MV-4-11 (cell line): ENCODE measurements around the gene CKB.
"Not testable (repeated sequence)": the region's sequence is repeated elsewhere in the genome, so short reads cannot be mapped to it uniquely, and the experiment has no call there.

Source experiments
- DNase-seq: peaks from one replicate; lab custom pipeline; 2025; lab: John Stamatoyannopoulos, UW

Gene CKB

DNA sequence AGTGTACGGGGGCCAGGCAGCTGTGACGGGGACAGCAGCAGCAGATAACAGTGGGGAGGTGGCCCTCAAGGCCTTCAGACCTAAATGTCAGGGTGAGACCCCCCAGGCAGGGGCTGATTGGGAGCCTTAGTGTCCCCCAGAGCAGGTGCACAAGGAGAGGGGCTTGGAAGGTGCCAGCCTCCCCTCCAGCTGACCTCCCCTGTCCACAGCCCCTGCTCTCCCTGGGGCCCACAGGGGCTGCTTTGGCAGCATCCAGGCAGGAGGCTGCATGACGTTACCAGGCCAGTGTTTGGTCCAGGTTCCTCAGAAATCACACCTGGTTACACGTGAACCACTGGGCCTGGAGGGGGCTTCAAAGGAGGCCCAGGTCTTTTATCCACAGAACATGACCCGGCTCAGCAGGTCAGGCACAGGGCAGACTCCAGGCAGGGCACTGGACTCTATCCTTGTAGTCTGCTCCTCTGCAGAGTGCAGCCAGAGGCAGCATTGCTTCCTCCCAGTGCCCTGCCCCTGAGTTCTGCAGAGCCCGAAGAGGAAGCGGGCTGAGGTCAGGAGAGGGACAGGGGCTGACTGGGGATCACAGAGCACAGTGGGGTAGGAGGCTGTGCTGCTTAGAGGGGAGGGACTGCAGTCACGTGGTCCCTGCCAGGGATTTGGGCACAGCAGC, 3.8 kb upstream of the CKB start:
- DNase-seq: peak; percentile 77

DNA sequence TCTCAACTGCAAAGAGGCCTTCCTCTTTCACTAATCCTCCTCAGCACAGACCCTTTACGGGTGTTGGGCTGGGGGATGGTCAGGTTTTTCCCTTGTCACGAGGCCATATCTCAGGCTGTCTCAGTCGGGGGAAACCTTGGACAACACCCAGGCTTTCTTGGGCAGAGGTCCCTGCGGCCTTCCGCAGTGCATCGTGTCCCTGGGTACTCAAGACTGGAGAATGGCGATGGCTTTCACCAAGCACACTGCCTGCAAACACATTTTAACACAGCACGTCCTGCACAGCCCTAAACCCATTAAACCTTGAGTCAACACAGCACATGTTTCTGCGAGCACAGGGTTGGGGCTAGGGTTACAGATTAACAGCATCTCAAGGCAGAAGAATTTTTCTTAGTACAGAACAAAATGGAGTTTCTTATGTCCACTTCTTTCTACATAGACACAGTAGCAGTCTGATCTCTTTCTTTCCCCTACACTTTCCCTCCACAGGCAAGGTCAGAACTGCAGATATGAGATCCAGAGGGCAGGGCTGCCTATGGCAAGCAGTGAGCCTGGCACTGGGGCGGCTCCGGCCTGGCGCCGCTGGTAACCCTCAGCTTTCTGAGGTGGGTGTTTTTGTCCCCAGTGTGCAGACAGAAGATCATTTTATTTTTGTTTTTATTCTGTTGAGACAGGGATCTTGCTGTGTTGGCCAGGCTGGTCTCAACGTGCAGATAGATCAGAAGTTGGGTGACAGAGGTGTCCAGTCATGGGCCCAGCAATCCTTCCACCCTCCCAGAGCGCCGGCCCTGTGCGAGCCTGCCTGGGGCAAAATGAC, 3.0 kb upstream of the CKB start:
- peak; percentile 22 for DNase-seq

DNA sequence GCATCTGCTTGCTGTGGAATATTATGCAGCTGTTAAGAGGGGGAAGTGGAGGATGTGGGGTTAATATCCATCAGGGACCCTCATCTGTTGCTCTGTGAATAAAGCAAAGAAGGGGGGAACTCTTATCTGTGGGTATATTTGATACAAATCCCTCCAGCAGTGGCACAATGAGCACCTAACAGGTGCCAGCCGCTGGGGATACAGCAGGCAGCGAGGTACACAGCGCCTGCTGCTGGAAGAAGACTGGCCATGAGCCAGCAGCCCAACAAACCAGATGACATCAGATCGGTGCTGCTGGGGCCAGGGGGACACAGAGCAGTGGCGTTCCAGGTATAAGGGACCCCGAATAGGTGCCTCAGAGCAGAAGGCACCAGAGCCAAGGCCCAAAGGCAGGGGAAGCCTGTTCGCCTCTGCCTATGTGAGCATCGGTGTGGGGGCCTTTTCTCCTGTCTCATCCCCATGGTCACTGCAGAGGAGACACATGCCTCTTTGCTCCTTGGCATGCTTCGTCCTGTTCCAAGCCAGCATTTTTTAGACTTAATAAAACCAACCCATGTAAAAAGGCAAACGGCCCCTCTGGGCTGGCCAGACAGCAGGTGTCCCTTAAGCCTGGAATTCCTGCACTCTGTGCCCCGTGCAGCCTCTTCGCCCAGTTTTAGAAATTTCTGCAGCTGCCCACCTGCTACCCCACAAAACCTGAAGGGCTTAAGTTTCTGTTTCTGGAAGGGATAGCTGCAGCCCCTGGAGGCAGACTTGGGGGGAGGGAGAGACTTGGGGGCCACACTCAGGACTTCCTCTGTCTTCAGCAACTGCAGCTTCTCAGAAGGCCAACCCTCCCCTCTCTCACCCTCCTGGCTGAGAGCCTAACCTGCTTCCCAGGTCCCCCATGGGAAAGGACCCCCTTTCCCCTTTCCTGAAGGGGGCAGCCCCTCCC, 1.6 kb upstream of the CKB start:
- no peak for DNase-seq

DNA sequence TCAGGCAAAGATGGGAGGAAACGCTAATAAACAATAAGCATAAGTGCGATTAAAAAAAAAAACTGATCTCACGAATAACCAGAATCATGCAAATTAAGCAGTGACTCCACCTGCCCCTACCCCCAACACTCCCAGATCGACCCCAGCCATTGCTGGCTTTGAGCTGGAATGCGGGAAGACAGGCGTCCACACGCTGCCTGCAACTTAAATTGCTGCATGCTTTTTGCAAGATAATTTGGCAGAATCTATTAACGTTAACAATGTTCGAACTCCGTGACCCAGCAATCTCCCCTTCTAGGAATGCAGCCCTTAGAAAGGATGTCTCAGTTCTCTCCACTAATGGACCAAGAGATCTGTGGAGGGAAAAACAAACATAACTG, 935 bp upstream of the CKB start:
- no peak for DNase-seq

DNA sequence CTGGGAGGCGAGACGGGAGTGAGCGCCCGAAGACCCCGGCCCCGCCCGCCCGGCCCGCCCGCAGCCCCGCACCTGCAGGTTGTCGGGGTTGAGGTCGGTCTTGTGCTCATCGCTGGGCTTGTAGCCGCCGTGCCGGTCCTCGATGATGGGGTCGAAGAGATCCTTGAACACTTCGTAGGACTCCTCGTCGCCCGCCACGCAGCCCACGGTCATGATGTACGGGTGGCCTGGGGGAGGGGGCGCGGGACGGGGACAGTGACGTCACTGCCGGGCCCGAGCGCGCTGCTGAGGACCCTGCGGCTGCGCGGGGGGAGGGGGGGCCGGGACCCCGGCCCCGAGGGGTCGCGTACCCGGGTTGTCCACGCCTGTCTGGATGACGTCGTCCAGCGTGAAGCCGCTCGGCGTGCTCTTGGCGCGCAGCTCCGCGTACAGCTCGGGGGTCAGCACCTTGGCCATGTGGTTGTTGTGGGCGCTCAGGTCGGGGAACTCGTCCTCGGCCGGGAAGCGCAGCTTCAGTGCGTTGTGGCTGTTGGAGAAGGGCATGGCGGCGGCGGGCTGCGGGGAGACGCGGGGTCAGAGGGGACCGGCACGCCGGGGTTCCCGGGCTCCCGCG, 573 bp downstream of the CKB start:
- DNase-seq: no peak

DNA sequence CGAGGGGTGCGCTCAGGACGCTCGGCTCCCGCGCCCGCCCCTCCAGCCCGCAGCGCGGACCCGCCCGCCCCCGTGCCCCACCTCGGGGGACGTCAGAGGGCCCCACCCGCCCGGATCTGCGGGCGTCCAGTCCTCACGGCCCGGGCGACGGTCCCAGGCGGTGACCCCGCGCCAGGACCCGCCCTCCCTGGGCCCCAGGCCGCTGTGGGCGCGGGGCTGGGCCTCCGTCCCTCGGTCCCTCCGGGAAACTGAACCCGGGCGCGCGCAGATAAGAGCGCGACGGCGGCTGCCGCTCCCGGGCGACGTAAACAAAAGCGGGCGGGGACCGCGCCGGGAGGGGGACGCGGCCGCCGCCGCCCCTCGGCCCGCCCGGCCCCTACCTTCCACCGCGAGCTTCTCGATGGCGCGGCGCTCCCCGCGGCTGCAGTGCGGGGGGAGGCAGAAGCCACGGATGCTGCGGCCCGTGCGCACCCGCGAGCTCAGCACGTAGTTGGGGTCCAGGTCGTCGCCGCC, 1.1 kb downstream of the CKB start:
- DNase-seq: no peak

DNA sequence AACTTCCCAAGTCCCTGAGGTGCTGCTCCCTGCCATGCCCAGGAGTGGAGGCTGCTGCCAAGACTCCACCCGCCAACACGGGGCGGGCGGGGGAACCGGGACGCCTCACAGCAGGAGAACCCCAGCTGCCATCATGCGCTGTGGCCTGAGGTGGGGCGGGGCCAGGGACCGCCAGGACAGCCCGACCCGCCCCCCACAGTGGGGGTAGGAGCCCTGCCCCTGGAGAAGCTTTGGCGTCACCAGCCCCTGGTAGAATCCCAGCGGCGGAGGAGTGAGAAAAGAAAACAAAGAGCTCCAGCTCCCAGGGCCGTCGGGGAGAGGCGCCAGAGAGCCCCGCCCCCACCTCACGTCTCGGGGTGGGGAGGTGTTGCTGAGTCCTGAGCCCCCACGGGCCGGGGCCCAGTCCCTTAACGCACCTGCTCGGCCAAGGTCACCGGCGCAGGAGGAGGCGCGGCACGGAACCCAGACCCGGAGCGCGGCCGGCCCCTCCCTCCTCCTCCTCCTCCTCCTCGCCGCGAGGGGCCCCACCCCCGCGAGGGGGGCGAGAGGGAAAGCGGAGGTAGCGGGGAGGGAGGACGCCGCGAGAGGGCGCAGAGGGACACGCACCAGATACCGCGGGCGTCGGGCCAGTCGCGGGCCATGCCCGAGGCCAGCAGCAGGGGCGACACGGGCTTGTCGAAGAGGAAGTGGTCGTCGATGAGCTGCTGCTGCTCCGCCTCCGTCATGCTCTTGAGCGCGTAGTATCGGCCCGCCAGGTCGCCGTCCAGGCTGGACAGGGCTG, 1.8 kb downstream of the CKB start:
- peak; percentile 72 for DNase-seq

DNA sequence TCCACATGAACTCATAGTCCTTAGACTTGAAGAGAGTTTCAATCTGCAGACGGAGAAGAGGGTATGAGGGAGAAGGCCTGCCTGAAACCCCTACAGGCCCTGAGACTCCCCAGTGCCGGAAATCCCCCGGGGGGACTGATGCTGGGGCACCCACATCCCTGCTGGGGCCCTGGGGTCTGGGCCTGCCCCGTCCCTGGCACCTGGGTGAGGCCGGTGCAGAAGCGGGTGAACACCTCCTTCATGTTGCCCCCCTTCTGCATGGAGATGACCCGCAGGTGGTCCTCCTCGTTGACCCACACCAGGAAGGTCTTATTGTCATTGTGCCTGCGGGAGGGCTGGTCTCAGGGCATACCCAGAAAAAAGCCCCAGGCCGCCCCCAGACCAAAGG, 2.4 kb downstream of the CKB start:
- no peak for DNase-seq

DNA sequence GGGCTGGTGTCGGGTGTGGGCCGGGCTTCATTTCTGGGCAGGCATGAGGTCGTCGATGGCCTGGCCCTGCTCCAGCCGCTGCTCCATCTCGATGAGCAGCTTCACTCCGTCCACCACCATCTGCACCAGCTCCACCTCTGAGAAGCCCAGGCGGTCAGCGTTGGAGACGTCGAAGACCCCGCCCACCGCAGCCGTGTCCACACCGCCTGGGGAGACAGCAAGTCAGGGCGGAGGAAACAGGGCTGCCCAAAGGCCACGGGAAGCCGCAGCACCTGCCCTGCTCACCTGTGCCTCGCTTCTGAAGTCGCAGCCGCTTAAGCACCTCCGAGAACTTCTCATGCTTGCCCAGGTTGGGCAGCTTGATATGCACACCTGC, 2.8 kb downstream of the CKB start:
- no peak for DNase-seq

DNA sequence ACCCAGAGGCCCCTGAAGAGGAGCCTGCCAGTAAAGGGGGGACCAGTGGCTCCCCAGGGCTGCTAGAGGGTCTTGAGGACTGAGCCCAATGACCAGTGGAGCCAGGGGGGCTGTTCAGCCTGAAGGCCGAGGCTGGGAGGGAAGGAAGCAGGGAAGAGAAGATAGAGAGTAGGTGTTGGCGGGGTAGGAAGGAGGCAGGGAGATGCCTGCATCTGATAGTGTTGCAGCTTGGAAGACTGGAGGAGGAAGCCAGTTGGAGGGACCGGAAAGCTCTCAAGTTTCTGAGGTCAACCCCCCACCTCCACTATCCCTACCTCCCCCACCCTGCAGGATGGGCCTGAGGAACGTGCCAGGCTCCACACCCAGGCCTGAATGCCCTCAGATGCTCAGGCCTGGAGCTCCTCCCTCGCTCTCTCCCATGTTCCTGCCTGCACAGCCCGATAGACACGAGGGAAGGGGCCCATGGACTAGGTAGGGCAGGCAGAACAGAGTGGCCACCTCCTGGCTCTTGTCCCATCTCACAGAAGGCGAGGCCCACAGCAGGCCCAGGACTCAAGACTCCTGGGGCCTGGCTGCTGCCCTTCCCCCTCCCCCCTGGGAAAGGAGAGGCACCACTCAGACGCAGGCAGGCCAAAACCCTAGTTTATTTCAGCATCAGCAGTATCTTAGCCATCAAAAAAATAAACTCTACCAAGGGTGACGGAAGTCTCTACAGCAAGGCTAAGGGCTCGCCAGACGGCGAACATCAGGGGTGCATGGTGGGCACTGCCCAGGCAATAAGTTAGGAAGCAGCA, 3.4 kb downstream of the CKB start:
- no peak for DNase-seq

DNA sequence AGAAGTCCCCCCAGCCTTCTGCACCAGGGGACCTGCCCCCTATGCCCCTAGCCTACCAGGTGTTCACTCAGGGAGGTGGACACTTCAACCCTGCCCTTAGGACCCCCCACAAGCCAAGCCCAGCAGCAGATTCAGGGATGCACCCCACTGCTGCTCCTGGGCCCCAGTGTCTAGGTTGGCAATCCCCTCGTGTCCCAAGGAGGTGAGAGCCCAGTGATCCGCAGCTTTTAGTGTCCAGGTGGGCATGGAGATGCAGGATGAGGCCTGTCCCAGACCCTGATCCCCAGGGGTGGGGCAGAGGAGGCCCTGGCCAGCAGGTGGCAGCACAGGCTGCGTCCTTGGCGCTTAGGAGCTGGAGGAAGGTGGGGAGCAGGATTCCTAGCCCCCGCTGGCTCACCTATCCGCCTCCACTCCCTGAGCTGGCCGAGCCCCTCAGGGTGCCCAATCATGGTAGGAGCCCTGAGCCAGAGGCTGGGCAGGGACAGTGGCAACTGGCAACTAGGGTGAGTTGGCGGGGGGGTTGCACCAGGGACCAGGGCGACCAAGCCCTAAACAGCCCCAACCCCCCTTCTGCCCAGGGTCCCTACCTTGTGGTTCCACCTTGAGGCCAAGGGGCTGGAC, 4.1 kb downstream of the CKB start:
- DNase-seq: peak; percentile 13

DNA sequence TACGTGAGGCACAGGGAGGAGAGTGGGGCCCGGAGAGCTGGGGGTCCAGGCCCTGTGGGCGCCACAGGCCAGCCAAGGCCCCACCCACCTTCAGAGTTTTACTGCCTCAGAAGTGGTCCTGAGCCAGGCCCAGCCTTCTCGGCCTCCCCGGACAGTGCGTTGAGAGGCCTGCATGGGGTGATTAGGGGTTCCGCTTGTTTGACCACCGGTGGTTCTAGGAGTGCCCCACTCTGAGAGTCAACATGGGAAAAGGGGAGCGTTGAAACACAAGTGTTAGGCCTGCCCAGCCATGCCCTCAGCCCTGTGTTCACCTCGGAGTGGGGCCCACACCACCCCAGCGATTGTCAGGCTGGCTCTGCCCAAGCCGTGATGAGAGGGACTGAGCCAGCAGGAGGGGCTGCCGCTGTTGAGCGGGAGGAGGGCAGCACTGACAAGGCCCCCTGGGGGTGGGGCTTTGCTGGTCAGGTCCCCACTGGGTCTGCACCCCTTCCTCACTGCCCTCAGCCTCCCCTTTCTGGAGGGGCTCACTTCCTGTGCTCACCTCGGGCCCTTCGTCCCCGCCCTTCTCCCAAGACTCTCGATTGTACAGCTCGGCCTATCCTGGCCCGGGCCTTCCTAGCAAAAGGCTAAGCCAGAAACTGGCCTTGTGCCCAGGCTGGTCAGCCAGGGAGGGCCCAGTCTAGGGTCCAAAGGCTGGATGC, 4.8 kb downstream of the CKB start:
- DNase-seq: no peak

DNA sequence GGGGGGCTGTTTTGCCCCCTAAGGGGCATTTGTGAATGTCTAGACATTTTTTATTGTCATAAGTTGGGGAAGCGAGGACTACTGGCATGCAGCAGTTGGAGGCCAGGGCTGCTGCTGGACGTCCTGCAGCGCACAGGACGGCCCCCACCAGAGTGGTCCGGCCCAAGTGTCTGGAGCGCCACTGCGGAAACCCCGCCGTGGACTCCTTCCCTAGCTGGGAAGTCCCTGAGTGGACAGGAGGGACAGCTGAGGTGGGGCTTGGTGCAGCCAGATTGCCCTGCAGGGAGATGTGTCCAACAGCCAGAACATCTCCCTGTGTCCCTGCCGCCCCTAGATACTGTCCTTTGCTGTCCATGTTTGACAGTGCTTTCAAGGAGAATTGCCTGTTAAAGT, 5.5 kb downstream of the CKB start:
- DNase-seq: no peak

DNA sequence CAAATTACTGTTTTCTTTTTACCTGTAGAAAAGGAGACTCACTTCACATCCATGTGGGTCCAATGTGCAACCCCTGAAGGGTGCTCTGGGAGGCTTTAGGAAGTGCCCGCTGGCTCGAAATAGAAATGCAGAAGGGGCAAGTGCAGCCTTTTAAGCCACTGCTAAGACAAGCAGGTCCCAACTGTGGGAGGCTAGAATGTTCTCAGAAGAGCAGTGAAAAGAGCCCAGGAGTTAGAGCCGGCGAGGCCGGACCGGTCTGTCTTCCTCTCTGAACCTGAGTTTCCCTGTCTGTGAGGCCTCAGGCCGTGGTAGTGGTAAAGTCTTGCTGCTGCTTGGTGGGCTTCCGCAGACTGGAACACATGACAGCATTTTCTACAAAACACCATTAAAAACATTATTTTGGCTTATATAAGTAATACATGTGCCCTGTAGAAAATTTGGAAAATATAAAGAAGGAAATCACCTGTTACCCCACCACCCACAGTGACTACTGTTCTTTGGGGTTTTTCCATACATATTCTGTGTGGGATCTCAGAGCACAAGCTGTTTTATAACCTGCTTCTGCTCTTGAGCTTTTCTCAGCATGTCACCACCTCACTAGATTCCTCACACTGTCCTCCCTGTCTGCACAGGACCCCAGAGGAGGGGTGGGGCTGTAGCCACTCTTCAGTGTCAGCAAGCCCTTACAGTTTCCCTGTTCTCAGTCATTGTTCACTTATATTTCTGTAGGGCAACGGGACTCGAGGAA, 6.0 kb downstream of the CKB start:
- no peak for DNase-seq

DNA sequence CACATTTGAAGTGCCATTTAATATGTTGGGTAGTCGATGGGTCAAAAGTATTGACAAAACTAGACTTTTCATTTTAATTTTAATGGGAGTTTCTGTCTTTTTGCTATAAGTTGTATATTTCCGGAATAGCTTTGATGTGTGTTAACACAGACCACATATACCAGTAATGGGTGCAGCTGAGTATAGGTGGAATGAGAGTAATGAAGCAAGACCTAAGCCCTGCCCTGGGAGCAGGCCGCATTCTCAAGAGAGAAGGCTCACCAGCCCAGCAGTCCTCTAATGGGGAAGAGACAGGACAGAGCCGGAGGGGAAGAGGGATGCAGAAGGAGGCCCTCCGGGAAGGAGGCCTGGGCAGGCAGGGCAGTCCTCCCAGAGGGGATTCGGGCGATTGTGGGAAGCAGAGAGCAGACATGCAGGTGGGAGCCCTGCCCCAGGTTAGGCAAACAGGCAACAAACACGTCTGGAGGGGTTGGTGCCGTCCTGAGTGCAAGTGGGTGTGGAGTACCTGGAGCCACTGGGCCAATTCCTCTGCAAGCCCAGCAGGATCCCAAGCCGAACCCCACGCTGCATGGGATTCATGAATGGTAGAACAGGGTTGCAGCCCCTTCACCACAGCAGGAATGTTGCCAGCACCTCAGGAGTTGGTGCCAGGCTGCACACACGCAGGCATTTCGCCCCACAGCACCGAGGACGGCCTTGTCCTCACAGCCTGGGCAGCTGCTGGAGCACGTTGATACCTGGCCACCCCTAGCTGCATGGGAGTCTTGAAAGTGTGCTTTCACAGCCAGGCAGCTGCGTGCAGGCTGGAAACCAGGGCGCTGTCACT, 7.8 kb downstream of the CKB start:
- no peak for DNase-seq

DNA sequence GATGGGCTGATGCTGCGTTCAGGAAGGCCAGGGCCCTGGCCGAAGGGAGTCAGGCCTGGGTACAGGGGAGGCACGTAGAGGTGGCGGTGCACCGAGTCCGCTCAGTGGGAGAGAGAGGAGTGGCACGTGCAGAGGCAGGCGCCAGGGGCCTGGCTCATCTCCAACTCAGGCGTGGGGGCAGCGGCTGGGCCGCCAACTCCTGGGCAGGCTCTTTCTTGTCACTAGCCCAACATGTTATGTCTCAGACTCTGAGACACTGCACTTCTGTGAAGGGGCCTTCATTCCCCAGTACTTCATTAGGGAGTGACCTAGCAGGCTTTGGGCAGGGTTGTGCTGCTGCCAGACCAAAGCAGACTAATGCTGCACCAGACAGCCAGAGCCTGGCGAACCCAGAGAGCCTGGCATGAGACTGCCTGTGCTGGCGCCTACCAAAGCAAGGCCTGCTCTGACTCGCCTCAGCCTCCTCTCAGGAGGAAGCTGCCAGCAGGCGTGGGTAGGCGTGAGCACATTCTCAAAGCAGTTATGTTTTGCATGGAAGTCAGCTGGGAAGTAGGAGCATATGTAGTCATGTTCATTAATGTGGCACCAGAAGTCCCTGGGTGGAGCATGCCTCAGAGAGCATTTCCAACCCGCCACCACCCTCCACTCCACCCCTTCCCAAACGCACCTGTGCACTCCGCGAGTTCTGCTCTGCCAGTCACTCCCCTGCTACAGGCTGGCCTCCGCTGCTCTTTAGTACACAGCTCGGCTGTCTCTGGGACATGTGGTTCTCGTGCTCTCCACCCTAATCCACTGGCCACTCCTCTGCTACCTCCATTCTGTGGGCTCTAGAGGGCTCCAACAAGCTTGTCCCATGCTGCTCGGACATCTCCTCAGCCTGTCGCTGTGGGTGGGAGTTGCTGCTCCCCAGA, 9.7 kb downstream of the CKB start:
- peak; percentile 35 for DNase-seq

DNA sequence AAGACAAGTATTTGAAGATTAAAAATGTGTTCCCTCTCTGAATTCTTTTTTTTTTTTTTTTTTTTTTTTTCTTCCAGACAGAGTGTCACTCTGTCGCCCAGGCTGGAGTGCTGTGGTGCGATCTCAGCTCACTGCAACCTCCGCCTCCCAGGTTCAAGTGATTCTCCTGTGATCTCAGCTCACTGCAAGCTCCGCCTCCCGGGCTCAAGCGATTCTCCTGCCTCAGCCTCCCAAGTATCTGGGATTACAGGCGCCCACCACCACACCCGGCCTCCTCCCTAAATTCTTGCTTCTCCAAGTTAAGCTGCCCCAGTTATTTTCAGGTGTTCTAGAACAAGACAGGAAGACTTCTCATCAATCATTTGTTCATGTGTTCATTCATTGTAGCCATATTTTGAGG, 10.4 kb downstream of the CKB start:
- not testable (repeated sequence) for DNase-seq
